ENCODE measurements around the gene VWA1.
"Not testable (repeated sequence)": the region's sequence is repeated elsewhere in the genome, so short reads cannot be mapped to it uniquely, and the experiment has no call there.

VWA1 gene

DNA sequence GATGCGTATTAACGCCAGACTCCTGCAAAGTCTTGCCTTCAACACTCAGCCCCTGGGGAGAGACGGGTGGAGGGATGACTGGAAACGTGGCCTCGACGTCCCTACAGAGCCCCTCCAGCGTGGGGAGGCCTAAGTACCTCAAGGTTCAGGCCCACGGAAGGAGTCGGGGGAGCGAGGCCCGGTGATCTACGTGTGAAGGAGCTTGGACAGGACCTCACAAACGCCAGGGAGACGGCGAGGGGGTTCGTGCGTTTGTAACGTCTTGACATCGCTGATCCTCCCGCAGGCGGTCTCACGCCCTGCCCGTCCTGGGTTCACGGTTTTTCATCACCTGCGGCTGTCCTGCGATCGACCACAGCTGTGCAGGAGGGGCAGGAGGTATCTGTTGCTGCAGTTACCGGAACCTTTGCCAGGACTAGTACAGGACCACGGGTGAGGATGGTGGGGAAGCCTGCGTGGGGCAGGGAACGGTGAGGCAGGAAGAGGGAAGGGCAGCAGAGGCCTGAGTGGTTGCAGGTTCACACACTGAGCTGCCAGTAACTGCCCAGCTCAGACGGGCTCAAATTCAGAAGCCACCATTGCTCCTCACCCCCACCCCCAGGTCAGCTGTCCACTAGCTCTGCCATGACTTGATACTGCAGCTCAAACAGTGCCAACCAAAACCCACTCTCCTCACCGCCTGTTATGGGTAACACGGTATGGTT, 35.5 kb upstream of the VWA1 start:
- peak; percentile 20 for DNase-seq (ENCODE audit: low read depth)
- TF ChIP-seq, protein P1, sequence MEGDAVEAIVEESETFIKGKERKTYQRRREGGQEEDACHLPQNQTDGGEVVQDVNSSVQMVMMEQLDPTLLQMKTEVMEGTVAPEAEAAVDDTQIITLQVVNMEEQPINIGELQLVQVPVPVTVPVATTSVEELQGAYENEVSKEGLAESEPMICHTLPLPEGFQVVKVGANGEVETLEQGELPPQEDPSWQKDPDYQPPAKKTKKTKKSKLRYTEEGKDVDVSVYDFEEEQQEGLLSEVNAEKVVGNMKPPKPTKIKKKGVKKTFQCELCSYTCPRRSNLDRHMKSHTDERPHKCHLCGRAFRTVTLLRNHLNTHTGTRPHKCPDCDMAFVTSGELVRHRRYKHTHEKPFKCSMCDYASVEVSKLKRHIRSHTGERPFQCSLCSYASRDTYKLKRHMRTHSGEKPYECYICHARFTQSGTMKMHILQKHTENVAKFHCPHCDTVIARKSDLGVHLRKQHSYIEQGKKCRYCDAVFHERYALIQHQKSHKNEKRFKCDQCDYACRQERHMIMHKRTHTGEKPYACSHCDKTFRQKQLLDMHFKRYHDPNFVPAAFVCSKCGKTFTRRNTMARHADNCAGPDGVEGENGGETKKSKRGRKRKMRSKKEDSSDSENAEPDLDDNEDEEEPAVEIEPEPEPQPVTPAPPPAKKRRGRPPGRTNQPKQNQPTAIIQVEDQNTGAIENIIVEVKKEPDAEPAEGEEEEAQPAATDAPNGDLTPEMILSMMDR (conservative IDR thresholded peaks at IDR 0.05; ENCODE audit: low read length): no peak
- peak overlapping the region; percentile 95 for H3K4me3 ChIP-seq (ENCODE audit: low read length)

DNA sequence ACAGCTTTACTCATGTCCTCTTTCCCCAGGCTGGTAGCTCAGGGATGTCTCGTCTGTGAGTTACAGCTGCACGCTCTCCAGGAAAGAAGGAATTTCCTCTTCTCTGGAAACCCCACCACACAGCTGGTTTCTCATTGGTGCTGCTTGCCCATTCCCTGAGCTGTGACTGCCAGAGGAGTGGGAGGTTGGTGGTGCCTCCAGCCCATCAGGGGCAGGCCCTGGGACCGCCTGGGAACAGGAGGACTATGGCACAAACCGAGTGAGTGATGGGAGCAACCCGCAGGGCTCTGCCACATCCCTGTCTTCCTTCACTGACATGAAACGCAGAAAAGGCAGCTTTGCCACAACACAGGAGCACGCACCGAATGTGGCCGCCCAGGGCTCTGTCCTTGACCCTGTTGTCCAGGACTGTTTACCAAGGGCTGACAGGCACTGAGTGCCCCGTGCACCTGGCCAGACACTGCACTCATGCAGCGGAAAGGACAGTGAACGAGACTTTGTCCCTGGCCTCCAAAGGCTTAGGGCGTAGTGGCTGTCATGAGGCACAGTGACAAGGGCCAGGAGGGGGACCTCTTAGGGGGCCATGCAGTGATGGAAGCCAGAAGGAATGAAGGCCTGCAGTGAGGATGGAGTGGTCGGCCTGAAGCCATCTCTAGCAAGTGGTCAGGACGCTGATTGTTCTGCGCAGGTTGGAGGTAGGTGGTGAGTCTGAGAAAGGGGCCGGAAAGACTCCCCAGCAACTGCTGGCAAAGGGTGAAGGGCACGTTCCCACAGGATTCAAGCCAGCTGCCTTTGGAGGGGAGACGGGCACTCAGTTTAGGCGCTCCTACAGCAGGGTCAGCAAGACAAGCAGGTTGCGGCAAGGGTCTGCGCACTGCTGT, 34.7 kb upstream of the VWA1 start:
- TF ChIP-seq, protein P1 (conservative IDR thresholded peaks at IDR 0.05; ENCODE audit: low read length): no peak
- peak overlapping the region; percentile 95 for H3K4me3 ChIP-seq (ENCODE audit: low read length)
- peak; percentile 13 for DNase-seq (ENCODE audit: low read depth)

GRCh38 chr1:1401457-1402010, 34.0 kb upstream of the VWA1 start:
- H3K4me3 ChIP-seq (ENCODE audit: low read length): no peak overlapping the region
- TF ChIP-seq, protein P1 (conservative IDR thresholded peaks at IDR 0.05; ENCODE audit: low read length): no peak

GRCh38 chr1:1402072-1402900, 33.2 kb upstream of the VWA1 start:
- DNase-seq (ENCODE audit: low read depth): peak; percentile 57

More at GRCh38 chr1:1401457-1402010, 34.0 kb upstream of the VWA1 start:
- DNase-seq (ENCODE audit: low read depth): no peak

DNA sequence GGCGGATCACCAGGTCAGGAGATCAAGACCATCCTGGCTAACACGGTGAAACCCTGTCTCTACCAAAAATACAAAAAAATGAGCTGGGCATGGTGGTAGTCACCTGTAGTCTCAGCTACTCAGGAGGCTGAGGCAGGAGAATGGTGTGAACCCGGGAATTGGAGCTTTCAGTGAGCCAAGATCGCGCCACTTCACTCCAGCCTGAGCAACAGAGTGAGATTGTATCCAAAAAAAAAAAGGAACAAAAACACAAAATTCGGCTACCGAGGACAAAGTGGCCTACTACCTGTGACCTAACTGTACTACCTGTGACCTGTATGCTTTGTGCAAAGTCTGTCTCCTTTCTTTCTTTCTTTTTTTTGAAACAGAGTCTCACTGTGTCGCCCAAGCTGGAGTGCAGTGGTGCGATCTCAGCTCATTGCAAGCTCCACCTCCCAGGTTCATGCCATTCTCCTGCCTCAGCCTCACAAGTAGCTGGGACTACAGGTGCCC, 32.5 kb upstream of the VWA1 start:
- not testable (repeated sequence) for DNase-seq (ENCODE audit: low read depth); H3K4me3 ChIP-seq (ENCODE audit: low read length)

More at GRCh38 chr1:1402072-1402900, 33.2 kb upstream of the VWA1 start:
- TF ChIP-seq, protein P1 (conservative IDR thresholded peaks at IDR 0.05; ENCODE audit: low read length): peak; percentile 72
- H3K4me3 ChIP-seq (ENCODE audit: low read length): no peak overlapping the region

DNA sequence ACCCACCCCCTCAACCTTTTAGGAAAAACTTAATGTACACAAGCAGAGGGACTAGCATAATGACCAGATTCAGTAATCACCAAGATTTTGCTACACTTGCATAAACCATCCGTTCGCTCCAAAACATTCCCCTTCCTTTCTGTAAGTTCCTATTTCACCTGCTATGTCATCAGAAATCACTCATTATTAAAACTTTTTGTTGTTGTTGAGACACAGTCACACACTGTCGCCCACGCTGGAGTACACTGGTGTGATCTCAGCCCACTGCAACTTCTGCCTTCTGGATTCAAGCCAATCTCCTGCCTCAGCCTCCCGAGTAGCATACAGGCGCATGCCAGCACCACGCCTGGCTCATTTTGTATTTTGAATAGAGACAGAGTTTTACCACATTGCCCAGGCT, 31.8 kb upstream of the VWA1 start:
- DNase-seq (ENCODE audit: low read depth): no peak
- no peak overlapping the region for H3K4me3 ChIP-seq (ENCODE audit: low read length)
- TF ChIP-seq, protein P1 (conservative IDR thresholded peaks at IDR 0.05; ENCODE audit: low read length): no peak

All from AG10803 (cell line).